Breast epithelium (tissue), 4 donors: ENCODE measurements around the gene TBX15. TPM values are rescaled to one million over a fixed set of nuclear protein-coding genes. Genes with fewer than 3 reads are reported as not detected.

Source experiments
- DNase-seq, 2 donors: peaks; one replicate each; pipeline ENCODE4 v3.0.0-alpha.2; 2019; ENCODE audit warnings: low spot score in 2 of 2
- H3K27ac ChIP-seq, 2 donors: fragments of 200-600 bp; sonication (generic) in 1 of 2; one replicate each; pipeline ENCODE4 v1.5.1; 2016 to 2019; ENCODE audit warnings: mild to moderate bottlenecking in 1 of 2
- H3K27me3 ChIP-seq, 2 donors: fragments of 200-600 bp; sonication (generic) in 1 of 2; one replicate each; pipeline versions ENCODE4 v1.5.1 to v1.6.0; 2017 to 2019; ENCODE audit warnings: control low read depth in 1 of 2, mild to moderate bottlenecking in 1 of 2
- H3K36me3 ChIP-seq: fragments of 200-600 bp; one replicate; pipeline ENCODE4 v1.5.1; 2019
- H3K4me1 ChIP-seq, 2 donors: fragments of 200-600 bp; sonication (generic); one replicate each; pipeline ENCODE4 v1.5.1; 2016 to 2019; ENCODE audit warnings: control low read depth in 1 of 2
- H3K4me3 ChIP-seq, 3 donors: fragments of 200-600 bp; sonication (generic); 1 replicate in 2 of 3; 2 replicates in 1 of 3; pipeline ENCODE4 v1.5.1; 2016 to 2019; ENCODE audit warnings: mild to moderate bottlenecking in 3 of 3, moderate library complexity in 2 of 3
- H3K9me3 ChIP-seq, 2 donors: fragments of 200-600 bp; sonication (generic) in 1 of 2; one replicate each; pipeline ENCODE4 v1.5.1; 2016 to 2019; ENCODE audit warnings: control low read depth in 1 of 2
- POLR2A ChIP-seq: fragments of 450-650 bp; IDR thresholded peaks from one replicate; pipeline ENCODE4 v1.6.1; 2016; ENCODE audit warnings: antibody characterized with exemption, mild to moderate bottlenecking, moderate library complexity
- POLR2AphosphoS5 ChIP-seq, 3 donors: sonication (generic); formaldehyde crosslinking; IDR thresholded peaks; one replicate each; pipeline ENCODE4 v1.6.1; 2017; ENCODE audit warnings: antibody characterized with exemption in 3 of 3
- intact Hi-C: fragments of 100-400 bp; cut with DNase I; formaldehyde crosslinking; loops from one replicate; pipeline ENCODE4 v1.15.1; 2023; ENCODE audit warnings: low total_unique reads
- total RNA-seq, 3 donors: library from RNA; depleted of rRNA; stranded (reverse); fragments of >200 nt; gene quantifications; one replicate each; pipeline ENCODE4 v1.1.0, GENCODE V29; 2016
- TF ChIP-seq, protein P1 (sequence below), 3 donors: fragments of 450-650 bp; IDR thresholded peaks; one replicate each; pipeline ENCODE4 v1.5.1; 2016 to 2017; ENCODE audit warnings: antibody characterized with exemption in 3 of 3, mild to moderate bottlenecking in 3 of 3, moderate library complexity in 3 of 3

Gene TBX15
- total RNA-seq, 3 donors from 2014 or later, result 5.9 to 60.0 (median 34.1) TPM

DNA sequence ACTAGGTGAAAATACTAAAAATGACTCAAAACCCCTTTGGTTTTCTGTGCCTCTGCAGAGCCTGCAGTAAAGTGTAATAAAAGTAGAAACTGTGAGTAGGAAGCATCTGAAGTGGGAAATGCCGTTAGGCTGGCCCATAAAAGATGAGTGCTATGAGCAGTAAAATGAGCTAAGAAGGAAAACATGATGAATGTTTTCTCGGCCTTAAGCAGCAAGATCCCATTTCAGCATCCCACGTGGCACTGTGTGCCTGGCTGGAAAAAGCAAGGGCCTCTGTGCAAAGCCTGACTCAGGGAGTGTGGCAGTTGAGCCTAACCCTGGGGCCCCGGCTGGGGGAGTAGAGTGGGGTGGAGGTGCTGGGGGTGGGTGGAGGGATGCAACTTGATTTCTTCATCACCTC is 109.5 kb downstream of the TBX15 start:
- H3K4me1 ChIP-seq, result no peaks in the 10 kb centered on the region
- no peaks in the 10 kb centered on the region for H3K36me3 ChIP-seq
- no peaks in the 10 kb centered on the region for H3K27me3 ChIP-seq
- no peak for DNase-seq
- H3K27ac ChIP-seq, result no peak overlapping the region
- TF ChIP-seq POLR2A, result no peak
- TF ChIP-seq, protein P1, sequence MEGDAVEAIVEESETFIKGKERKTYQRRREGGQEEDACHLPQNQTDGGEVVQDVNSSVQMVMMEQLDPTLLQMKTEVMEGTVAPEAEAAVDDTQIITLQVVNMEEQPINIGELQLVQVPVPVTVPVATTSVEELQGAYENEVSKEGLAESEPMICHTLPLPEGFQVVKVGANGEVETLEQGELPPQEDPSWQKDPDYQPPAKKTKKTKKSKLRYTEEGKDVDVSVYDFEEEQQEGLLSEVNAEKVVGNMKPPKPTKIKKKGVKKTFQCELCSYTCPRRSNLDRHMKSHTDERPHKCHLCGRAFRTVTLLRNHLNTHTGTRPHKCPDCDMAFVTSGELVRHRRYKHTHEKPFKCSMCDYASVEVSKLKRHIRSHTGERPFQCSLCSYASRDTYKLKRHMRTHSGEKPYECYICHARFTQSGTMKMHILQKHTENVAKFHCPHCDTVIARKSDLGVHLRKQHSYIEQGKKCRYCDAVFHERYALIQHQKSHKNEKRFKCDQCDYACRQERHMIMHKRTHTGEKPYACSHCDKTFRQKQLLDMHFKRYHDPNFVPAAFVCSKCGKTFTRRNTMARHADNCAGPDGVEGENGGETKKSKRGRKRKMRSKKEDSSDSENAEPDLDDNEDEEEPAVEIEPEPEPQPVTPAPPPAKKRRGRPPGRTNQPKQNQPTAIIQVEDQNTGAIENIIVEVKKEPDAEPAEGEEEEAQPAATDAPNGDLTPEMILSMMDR (IDR thresholded peaks at IDR 0.05), result no peak
- no peak for TF ChIP-seq POLR2AphosphoS5 (IDR thresholded peaks at IDR 0.05)
- intact Hi-C loops, result no loop called here
- H3K9me3 ChIP-seq, result no peaks in the 10 kb centered on the region
- no peak overlapping the region for H3K4me3 ChIP-seq

DNA sequence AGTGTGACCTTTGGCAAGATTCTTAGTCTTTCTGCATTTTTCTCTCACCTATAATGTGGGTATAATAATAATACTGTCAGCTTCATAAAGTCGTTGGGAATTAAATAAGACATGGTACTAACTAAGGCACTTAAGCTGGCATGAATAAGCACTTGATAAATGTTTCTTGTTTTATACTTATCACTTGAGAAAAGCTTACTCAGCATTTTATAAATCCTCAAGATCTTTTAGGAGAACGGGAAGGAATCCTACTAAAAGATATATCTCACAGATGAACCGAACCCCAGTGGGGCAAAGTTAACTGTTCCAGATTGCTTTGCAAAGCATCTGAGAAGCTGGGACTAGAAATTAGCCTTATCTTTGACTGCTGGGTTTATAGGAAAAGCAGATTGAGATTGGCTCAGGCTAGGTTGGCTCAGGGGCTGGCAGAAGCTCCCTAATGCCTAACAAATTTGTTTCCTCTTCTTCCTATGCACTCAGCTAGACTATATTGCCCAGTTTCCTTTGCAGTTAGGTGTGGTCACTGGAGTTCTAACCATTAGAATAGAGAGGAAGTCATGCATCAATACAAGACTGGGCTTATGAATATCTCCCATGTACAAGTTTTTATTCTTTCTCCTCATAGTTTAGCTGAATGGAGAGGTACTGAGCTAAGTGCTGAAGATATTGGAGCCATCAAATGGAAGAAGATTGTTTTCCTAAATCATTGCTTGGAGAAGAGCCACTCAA is 110.3 kb downstream of the TBX15 start:
- H3K27ac ChIP-seq, result no peak overlapping the region
- H3K4me3 ChIP-seq, result no peak overlapping the region
- intact Hi-C loops, result no loop called here
- no peaks in the 10 kb centered on the region for H3K36me3 ChIP-seq
- no peaks in the 10 kb centered on the region for H3K9me3 ChIP-seq
- TF ChIP-seq POLR2AphosphoS5 (IDR thresholded peaks at IDR 0.05) (no peak), POLR2A (no peak)
- TF ChIP-seq, protein P1 (IDR thresholded peaks at IDR 0.05), result no peak
- H3K27me3 ChIP-seq, result no peaks in the 10 kb centered on the region
- no peak for DNase-seq
- no peaks in the 10 kb centered on the region for H3K4me1 ChIP-seq

DNA sequence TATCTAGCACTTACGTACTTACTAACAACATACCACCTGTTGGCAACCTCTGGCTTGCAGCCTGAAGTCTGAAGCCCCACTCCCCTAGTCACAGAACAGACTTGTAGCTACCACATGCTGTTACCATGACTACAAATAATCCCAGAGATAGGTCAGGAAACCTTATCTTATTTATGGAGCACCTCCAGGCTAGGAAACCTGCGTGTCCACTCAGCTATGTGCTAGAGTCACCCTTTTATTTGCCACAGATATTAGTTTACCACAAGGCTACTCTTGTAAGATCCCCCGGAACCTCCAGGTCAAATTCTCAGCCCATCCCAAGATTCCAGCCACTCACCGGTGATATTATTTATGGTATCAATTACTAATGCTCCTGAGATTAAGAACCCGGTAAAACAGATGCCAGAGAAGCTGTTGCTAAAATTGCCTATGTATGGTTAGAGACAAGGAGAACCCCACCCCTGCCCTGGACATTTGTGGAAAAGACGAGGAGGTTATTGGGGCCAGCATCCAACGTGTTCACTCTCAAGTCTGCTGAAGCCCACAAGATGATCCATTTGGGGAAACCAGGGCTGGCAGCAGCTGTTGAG is 116.5 kb downstream of the TBX15 start:
- TF ChIP-seq POLR2AphosphoS5 (IDR thresholded peaks at IDR 0.05), result no peak
- TF ChIP-seq POLR2A, result no peak
- TF ChIP-seq, protein P1 (IDR thresholded peaks at IDR 0.05), result no peak
- Histone ChIP-seq H3K4me1 (no peaks in the 10 kb centered on the region), H3K27me3 (no peaks in the 10 kb centered on the region), H3K27ac (no peak overlapping the region), H3K9me3 (no peaks in the 10 kb centered on the region), H3K4me3 (no peak overlapping the region), H3K36me3 (no peaks in the 10 kb centered on the region)
- intact Hi-C loops, result no loop called here
- DNase-seq, result no peak

DNA sequence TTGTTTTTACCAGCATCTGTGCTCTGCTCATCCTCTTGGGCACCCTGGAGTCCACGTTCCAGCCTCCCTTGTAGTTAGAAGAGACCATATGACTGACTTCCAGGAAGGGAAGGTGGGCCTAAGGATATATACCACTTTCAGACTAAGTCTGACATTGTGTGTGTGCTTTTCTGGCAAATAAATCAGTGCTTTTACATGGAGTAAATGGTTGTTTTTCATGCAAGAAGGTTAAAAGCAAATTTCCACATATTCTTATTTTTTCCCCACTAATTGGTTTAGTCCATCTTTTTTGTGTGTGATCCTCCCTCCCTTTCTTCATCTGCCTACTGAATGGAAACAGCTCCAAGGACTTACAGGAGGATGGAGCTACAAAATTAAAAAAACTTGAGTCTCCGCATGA is 119.8 kb downstream of the TBX15 start:
- no peaks in the 10 kb centered on the region for H3K36me3 ChIP-seq
- no peak for DNase-seq
- no peaks in the 10 kb centered on the region for H3K9me3 ChIP-seq
- TF ChIP-seq POLR2A (no peak), POLR2AphosphoS5 (IDR thresholded peaks at IDR 0.05) (no peak)
- TF ChIP-seq, protein P1 (IDR thresholded peaks at IDR 0.05), result no peak
- no peak overlapping the region for H3K27ac ChIP-seq
- no peaks in the 10 kb centered on the region for H3K27me3 ChIP-seq
- H3K4me3 ChIP-seq, result no peak overlapping the region
- no peaks in the 10 kb centered on the region for H3K4me1 ChIP-seq
- intact Hi-C loops, result no loop called here

DNA sequence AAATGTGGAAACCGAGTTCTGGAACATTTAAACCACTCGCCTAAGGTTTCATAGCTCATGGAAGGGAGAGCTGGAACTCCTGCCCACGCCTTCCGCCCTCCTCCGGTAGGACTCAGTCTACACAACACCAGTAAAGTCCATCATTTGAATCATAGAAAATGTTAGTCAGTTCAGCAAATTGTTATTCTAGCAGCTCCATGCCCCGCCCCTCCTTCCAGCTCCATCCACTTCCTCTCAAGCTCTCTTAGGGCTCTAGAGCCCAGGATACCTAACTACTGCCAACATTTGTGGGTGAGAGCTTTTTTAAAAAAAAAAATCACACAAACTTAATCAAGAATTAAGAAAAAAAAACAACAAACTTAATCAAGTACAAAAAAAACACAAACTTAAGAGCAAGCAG is 121.8 kb downstream of the TBX15 start:
- no peak overlapping the region for H3K27ac ChIP-seq
- H3K36me3 ChIP-seq, result no peaks in the 10 kb centered on the region
- H3K27me3 ChIP-seq, result no peaks in the 10 kb centered on the region
- TF ChIP-seq, protein P1 (IDR thresholded peaks at IDR 0.05), result no peak
- TF ChIP-seq POLR2AphosphoS5 (IDR thresholded peaks at IDR 0.05), result no peak
- no peak for TF ChIP-seq POLR2A
- H3K4me3 ChIP-seq, result no peak overlapping the region
- intact Hi-C loops, result no loop called here
- no peak for DNase-seq
- H3K4me1 ChIP-seq, result no peaks in the 10 kb centered on the region
- no peaks in the 10 kb centered on the region for H3K9me3 ChIP-seq
